Activated T-cell treated with anti-CD3 and anti-CD28 coated beads for 48 hours (primary cell): Measurements from ENCODE around the gene RABL2B.
A peak's percentile ranks its signal among the peaks of the same experiment; 100 is the strongest.
"Not testable (repeated sequence)": the region's sequence is repeated elsewhere in the genome, so short reads cannot be mapped to it uniquely, and the experiment has no call there.

Experiments used
- DNase-seq: peaks from one replicate; pipeline ENCODE4 v3.0.0-alpha.2; 2020; ENCODE audit warnings: low read depth

Gene RABL2B

GRCh38 chr22:50783033-50783879, at the start of gene RABL2B:
TSS of gene RABL2B (minus strand) at chr22:50783636. CDS start at chr22:50782294, 1,342 bp downstream.
- DNase-seq: peak; percentile 91

GRCh38 chr22:50786936-50787335, 3.5 kb upstream of the RABL2B start:
- DNase-seq: not testable (repeated sequence)

- DNase-seq: not testable (repeated sequence)
Measured at GRCh38 chr22:50785289-50785688, 1.9 kb upstream of the RABL2B start.

- DNase-seq: not testable (repeated sequence)
Measured at GRCh38 chr22:50783880-50784276, 442 bp upstream of the RABL2B start.

GRCh38 chr22:50782253-50782652, 1.2 kb downstream of the RABL2B start:
- not testable (repeated sequence) for DNase-seq

DNA sequence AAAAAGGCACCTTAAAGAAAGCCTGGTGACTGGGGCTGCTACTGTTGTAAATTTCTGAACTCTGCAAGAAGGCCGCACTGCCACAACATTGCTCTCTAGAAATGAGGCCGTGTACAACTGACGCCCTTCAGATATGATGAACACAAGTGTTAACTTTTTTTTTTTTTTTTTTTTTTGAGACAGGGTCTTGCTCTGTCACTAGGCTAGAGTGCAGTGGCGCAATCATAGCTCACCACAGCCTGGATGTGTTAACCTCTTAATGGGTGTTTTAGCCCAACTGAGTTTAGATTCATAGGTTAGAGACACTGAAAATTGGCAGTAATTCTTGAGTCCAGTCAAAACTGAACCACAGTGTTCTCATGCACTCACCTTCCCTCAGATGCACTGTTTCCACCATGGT, 3.2 kb downstream of the RABL2B start:
- peak; percentile 8 for DNase-seq

- not testable (repeated sequence) for DNase-seq
Measured at GRCh38 chr22:50777631-50778030, 5.8 kb downstream of the RABL2B start.

GRCh38 chr22:50775132-50775531, 8.3 kb downstream of the RABL2B start:
- peak; percentile 8 for DNase-seq

- DNase-seq: not testable (repeated sequence)
Measured at GRCh38 chr22:50764288-50764687, 19.1 kb downstream of the RABL2B start.

GRCh38 chr22:50761829-50762228, 21.6 kb downstream of the RABL2B start:
- DNase-seq: not testable (repeated sequence)

DNA sequence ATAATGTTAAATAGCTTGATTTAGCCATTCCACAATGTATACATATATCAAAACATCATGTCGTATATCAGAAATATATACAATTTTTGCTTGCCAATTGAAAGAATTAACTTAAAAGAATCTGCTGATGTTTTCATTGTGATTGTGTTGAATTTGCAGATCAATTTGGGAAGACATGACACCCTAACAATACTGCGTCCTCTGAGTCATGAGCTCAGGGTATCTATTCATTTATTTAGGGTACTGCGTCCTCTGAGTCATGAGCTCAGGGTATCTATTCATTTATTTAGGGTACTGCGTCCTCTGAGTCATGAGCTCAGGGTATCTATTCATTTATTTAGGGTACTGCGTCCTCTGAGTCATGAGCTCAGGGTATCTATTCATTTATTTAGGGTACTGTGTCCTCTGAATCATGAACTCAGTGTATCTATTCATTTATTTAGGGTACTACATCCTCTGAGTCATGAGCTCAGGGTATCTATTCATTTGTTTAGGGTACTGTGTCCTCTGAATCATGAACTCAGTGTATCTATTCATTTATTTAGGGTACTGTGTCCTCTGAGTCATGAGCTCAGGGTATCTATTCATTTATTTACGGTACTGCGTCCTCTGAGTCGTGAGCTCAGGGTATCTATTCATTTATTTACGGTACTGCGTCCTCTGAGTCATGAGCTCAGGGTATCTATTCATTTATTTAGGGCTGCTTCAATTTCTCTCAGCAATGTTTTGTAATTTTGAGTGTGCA, 23.7 kb downstream of the RABL2B start:
- DNase-seq: not testable (repeated sequence)

GRCh38 chr22:50756949-50757491, 26.4 kb downstream of the RABL2B start:
- DNase-seq: peak; percentile 56

GRCh38 chr22:50756406-50756805, 27.0 kb downstream of the RABL2B start:
- not testable (repeated sequence) for DNase-seq

GRCh38 chr22:50755251-50755650, 28.2 kb downstream of the RABL2B start:
- DNase-seq: not testable (repeated sequence)

DNA sequence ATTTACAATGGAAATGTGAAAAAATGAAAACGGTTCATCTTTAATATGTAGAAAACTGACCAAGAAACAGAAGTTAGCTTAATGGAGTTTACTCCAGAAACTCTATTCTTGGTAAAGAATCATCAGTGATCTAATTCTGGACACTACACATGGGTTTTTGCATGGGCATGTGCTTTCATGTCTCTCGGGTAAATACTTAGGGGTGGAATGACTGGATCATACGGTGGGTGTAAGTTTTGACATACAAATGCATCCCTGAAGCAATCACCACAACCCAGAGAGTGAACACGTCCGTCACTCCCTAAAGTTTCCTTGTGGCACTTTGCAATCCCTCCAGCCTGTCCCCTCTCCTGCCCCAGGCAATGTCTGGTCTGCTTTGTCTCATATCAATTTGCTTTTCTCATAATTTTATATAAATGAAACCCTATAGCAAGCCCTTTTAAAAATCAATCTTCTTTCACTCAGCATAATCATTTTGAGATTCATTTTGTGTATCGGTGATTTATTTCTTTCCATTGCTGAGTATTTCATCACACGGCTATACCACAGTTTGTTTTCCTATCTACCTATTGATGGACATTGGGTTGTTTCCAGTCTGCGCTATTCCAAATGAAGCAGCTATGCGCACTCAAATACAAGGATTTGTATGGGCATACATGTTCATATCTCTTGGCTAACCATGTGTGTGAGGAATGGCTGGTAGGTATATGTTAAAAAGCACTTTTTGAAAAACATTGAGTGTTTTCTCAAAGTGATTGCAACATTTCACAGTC, 33.9 kb downstream of the RABL2B start:
- not testable (repeated sequence) for DNase-seq

GRCh38 chr22:50748630-50749029, 34.8 kb downstream of the RABL2B start:
- DNase-seq: not testable (repeated sequence)

DNA sequence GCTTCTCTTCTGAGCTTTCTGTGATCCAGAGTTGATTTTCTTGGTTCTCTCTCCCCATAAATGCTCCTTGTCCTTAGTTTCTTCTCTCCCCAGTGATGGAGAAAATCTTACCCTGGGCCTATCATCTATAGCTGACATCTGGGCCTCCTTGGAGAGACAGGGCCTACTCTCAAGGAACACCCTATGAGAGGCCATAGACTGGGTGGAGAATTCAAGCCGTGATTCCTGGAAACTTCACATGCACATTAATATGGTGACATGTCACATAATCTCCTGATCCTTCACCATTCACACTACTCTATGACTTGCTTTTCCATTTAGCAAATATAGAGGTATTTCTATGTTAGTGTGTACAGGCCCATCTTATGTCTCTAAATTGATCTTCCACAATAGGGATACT, 35.9 kb downstream of the RABL2B start:
- DNase-seq: not testable (repeated sequence)

- DNase-seq: not testable (repeated sequence)
Measured at GRCh38 chr22:50744424-50744823, 39.0 kb downstream of the RABL2B start.

DNA sequence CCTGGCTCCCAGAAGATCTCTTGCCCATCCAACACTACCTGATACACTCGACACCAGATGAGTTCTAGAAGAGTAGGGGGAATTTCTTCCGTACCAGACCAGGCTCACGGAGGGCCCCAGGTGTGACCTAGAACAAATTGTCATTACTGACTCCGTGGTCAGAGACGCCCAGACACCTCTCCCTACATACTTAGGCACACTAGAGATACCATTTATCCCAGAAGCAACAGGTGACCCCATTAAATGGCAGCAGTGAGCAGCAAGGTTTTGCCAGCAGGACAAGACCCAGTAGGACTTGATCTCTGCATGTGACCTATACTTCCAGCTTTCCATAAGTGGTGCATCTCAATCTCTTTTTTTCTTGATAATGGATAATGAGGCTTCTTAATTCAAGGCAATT, 42.7 kb downstream of the RABL2B start:
- not testable (repeated sequence) for DNase-seq

- DNase-seq: no peak
Measured at GRCh38 chr22:50739894-50740293, 43.5 kb downstream of the RABL2B start.

GRCh38 chr22:50739279-50739691, 44.2 kb downstream of the RABL2B start:
- no peak for DNase-seq
